Cardiac muscle cell (in vitro differentiated cells and primary cell): ENCODE data around the gene ASH1L. TPM values are rescaled to one million over a fixed set of nuclear protein-coding genes. Genes with fewer than 3 reads are reported as not detected.

Experiments used
- DNase-seq, 2 donors: peaks; one replicate each; pipeline versions ENCODE4 v3.0.0 to v3.0.0-alpha.2; 2010 to 2017; ENCODE audit warnings: low read depth in 1 of 2, low spot score in 1 of 2
- H3K27ac ChIP-seq: fragments of 200-600 bp; sonication (generic); 2 replicates; pipeline ENCODE4 v1.5.1; 2016
- H3K27me3 ChIP-seq: fragments of 200-600 bp; sonication (generic); 2 replicates; pipeline ENCODE4 v1.6.0; 2016; ENCODE audit warnings: control low read depth
- H3K36me3 ChIP-seq: fragments of 200-600 bp; sonication (generic); 2 replicates; pipeline ENCODE4 v1.5.1; 2016; ENCODE audit warnings: control low read depth
- H3K4me1 ChIP-seq: fragments of 200-600 bp; sonication (generic); 2 replicates; pipeline ENCODE4 v1.8.1; 2017; ENCODE audit warnings: low read depth, mild to moderate bottlenecking, mixed run types
- H3K4me3 ChIP-seq: fragments of 200-600 bp; sonication (generic); 2 replicates; pipeline ENCODE4 v1.5.1; 2016; ENCODE audit warnings: mild to moderate bottlenecking
- H3K9me3 ChIP-seq: fragments of 200-600 bp; sonication (generic); 2 replicates; pipeline ENCODE4 v1.5.1; 2017; ENCODE audit warnings: low read depth, mild to moderate bottlenecking, control low read depth
- CTCF ChIP-seq: IDR thresholded peaks from 2 replicates; pipeline ENCODE4 v1.5.1; 2012; ENCODE audit warnings: low read depth, mild to moderate bottlenecking, low read length
- polyA plus RNA-seq: library from polyadenylated mRNA; unstranded; fragments of >200 nt; fragmentation: Nextera tagmentation; extraction: Ambion mirVana; gene quantifications from 2 replicates; pipeline ENCODE4 v1.2.1, GENCODE V29; 2016
- total RNA-seq: library from RNA; depleted of rRNA; stranded (reverse); fragments of >200 nt; gene quantifications from 2 replicates; pipeline ENCODE4 v1.2.3, GENCODE V29; 2016

Gene ASH1L
- total and polyA plus RNA-seq, 2 experiments from 2014 or later: 25.9 to 31.2 TPM

GRCh38 chr1:155466996-155467395 lies 95.6 kb downstream of the ASH1L start:
- no peak overlapping the region for H3K4me3 ChIP-seq
- H3K27me3 ChIP-seq: no peaks in the 10 kb centered on the region
- H3K4me1 ChIP-seq: no peaks in the 10 kb centered on the region
- H3K36me3 ChIP-seq: no peaks in the 10 kb centered on the region
- H3K27ac ChIP-seq: no peak overlapping the region
- TF ChIP-seq CTCF: no peak
- peak in 1 of 2 donors; percentile 68 for DNase-seq
- H3K9me3 ChIP-seq: no peaks in the 10 kb centered on the region

GRCh38 chr1:155466617-155466972 lies 96.0 kb downstream of the ASH1L start:
- Histone ChIP-seq H3K27ac (no peak overlapping the region), H3K36me3 (no peaks in the 10 kb centered on the region), H3K9me3 (no peaks in the 10 kb centered on the region), H3K4me1 (no peaks in the 10 kb centered on the region), H3K27me3 (no peaks in the 10 kb centered on the region), H3K4me3 (no peak overlapping the region)
- no peak for DNase-seq
- TF ChIP-seq CTCF: no peak

- Histone ChIP-seq H3K4me1 (no peaks in the 10 kb centered on the region), H3K27me3 (no peaks in the 10 kb centered on the region), H3K36me3 (no peaks in the 10 kb centered on the region), H3K27ac (no peak overlapping the region), H3K4me3 (no peak overlapping the region), H3K9me3 (no peaks in the 10 kb centered on the region)
- TF ChIP-seq CTCF: no peak
- peak in 1 of 2 donors; percentile 76 for DNase-seq
Measured at GRCh38 chr1:155463865-155464650, 98.5 kb downstream of the ASH1L start.

- TF ChIP-seq CTCF: no peak
- Histone ChIP-seq H3K27ac (peak overlapping the region; percentile 13), H3K36me3 (peaks cover 7% of the 10 kb centered on the region), H3K27me3 (no peaks in the 10 kb centered on the region), H3K4me1 (peaks cover 22% of the 10 kb centered on the region), H3K9me3 (no peaks in the 10 kb centered on the region), H3K4me3 (no peak overlapping the region)
- DNase-seq: no peak
Measured at GRCh38 chr1:155458111-155458510, 104.5 kb downstream of the ASH1L start.

- no peak for TF ChIP-seq CTCF
- Histone ChIP-seq H3K27ac (peak overlapping the region; percentile 13), H3K36me3 (peaks cover 7% of the 10 kb centered on the region), H3K4me3 (no peak overlapping the region), H3K4me1 (peaks cover 22% of the 10 kb centered on the region), H3K27me3 (no peaks in the 10 kb centered on the region), H3K9me3 (no peaks in the 10 kb centered on the region)
- no peak for DNase-seq
Measured at GRCh38 chr1:155457266-155457665, 105.3 kb downstream of the ASH1L start.
